HUDEP-2 (cell line): ENCODE data around the gene CASTOR1.
A peak's percentile ranks its signal among the peaks of the same experiment; 100 is the strongest.

Source experiments
- DNase-seq, 76 experiments: peaks; one replicate each; lab custom pipeline; 2025; ENCODE audit not compliant: unreplicated experiment in 76 of 76; lab: John Stamatoyannopoulos, UW

Gene CASTOR1

GRCh38 chr22:30247974-30248373 is 41.3 kb downstream of the CASTOR1 start:
- peak in 2 of 76 experiments; percentile 22 to 34 for DNase-seq

GRCh38 chr22:30247561-30247960 is 41.7 kb downstream of the CASTOR1 start:
- DNase-seq: peak in 6 of 76 experiments; percentile 10 to 31 (median 22)

- DNase-seq: peak in 6 of 76 experiments; percentile 20 to 54 (median 42)
Observed at GRCh38 chr22:30246814-30247376, 42.4 kb downstream of the CASTOR1 start.

GRCh38 chr22:30245985-30246813 is 43.1 kb downstream of the CASTOR1 start, which contains the start of gene LIF:
Gene LIF, minus strand, starts transcription at chr22:30246759. Its CDS starts 64 bp downstream, at chr22:30246695.
- peak in 16 of 76 experiments; percentile 15 to 63 (median 30) for DNase-seq

- DNase-seq: peak in 3 of 76 experiments; percentile 10 to 45 (median 29)
Observed at GRCh38 chr22:30245181-30245984, 43.9 kb downstream of the CASTOR1 start.

- no peak for DNase-seq
Observed at GRCh38 chr22:30244641-30245040, 44.7 kb downstream of the CASTOR1 start.

GRCh38 chr22:30244066-30244465 is 45.2 kb downstream of the CASTOR1 start:
- no peak for DNase-seq

GRCh38 chr22:30243661-30244060 is 45.6 kb downstream of the CASTOR1 start:
- DNase-seq: no peak

- no peak for DNase-seq
Observed at GRCh38 chr22:30241576-30242371, 47.5 kb downstream of the CASTOR1 start.

GRCh38 chr22:30240541-30241417 is 48.5 kb downstream of the CASTOR1 start:
- no peak for DNase-seq

GRCh38 chr22:30239488-30240405 is 49.6 kb downstream of the CASTOR1 start:
- no peak for DNase-seq

- peak in 69 of 76 experiments; percentile 22 to 80 (median 53) for DNase-seq
Observed at GRCh38 chr22:30238661-30239487, 50.4 kb downstream of the CASTOR1 start.

GRCh38 chr22:30238136-30238535 is 51.2 kb downstream of the CASTOR1 start:
- DNase-seq: no peak

GRCh38 chr22:30236875-30237274 is 52.4 kb downstream of the CASTOR1 start:
- no peak for DNase-seq

- no peak for DNase-seq
Observed at GRCh38 chr22:30235687-30236170, 53.6 kb downstream of the CASTOR1 start.
